AG09319 (cell line): ENCODE measurements around the gene OR6C65.
"Not testable (repeated sequence)": the region's sequence is repeated elsewhere in the genome, so short reads cannot be mapped to it uniquely, and the experiment has no call there.

ENCODE experiments used
- DNase-seq: peaks from one replicate; pipeline ENCODE4 v3.0.0-alpha.2; 2010; ENCODE audit warnings: low read depth; ENCODE audit errors: extremely low read depth
- CTCF ChIP-seq: IDR thresholded peaks from 2 replicates; pipeline ENCODE4 v1.5.1; 2011; ENCODE audit warnings: low read depth, mild to moderate bottlenecking, inconsistent platforms, low read length, moderate library complexity

The OR6C65 gene

GRCh38 chr12:55407866-55408265 is 7.5 kb downstream of the OR6C65 start:
- DNase-seq: no peak
- TF ChIP-seq CTCF: no peak

GRCh38 chr12:55409133-55409532 is 8.8 kb downstream of the OR6C65 start:
- not testable (repeated sequence) for DNase-seq

GRCh38 chr12:55412138-55412537 is 11.8 kb downstream of the OR6C65 start:
- not testable (repeated sequence) for DNase-seq

- DNase-seq: not testable (repeated sequence)
Measured at GRCh38 chr12:55413498-55414388, 13.4 kb downstream of the OR6C65 start.

- DNase-seq: not testable (repeated sequence)
Measured at GRCh38 chr12:55414396-55414823, 14.1 kb downstream of the OR6C65 start.

GRCh38 chr12:55414889-55415288 is 14.6 kb downstream of the OR6C65 start:
- not testable (repeated sequence) for DNase-seq

- TF ChIP-seq CTCF: no peak
- DNase-seq: no peak
Measured at GRCh38 chr12:55416961-55417360, 16.6 kb downstream of the OR6C65 start.

GRCh38 chr12:55420307-55420962 is 20.1 kb downstream of the OR6C65 start:
- no peak for DNase-seq
- no peak for TF ChIP-seq CTCF

GRCh38 chr12:55425954-55426353 is 25.6 kb downstream of the OR6C65 start, which contains the start of gene OR6C76:
TSS of gene OR6C76 (plus strand) at chr12:55426254. CDS start at chr12:55426254, 0 bp downstream.
- no peak for TF ChIP-seq CTCF
- DNase-seq: no peak
